Activated CD4-positive, alpha-beta T cell treated with anti-CD3 and anti-CD28 coated beads, Interleukin-2, amount 10 ng/mL, durations not matched to agents 24 days and 14 days (primary cell): ENCODE data around the gene VASH1. TPM values are rescaled to one million over a fixed set of nuclear protein-coding genes. Genes with fewer than 3 reads are reported as not detected.
"Not testable (repeated sequence)": the region's sequence is repeated elsewhere in the genome, so short reads cannot be mapped to it uniquely, and the experiment has no call there.

Experiments
- DNase-seq: peaks from one replicate; pipeline ENCODE4 v3.0.0; 2022
- H3K27ac Mint-ChIP-seq: one replicate; pipeline ENCODE4 v1.8.0; 2022; ENCODE audit warnings: mild to moderate bottlenecking, mixed read lengths
- H3K27me3 Mint-ChIP-seq: one replicate; pipeline ENCODE4 v1.8.0; 2022; ENCODE audit warnings: mixed read lengths
- H3K36me3 Mint-ChIP-seq: one replicate; pipeline ENCODE4 v1.8.0; 2022; ENCODE audit warnings: low read depth, mild to moderate bottlenecking, mixed read lengths
- H3K4me1 Mint-ChIP-seq: one replicate; pipeline ENCODE4 v1.8.0; 2021; ENCODE audit warnings: mixed read lengths
- H3K4me3 Mint-ChIP-seq: one replicate; pipeline ENCODE4 v1.8.0; 2022; ENCODE audit warnings: mild to moderate bottlenecking, moderate library complexity, mixed read lengths
- H3K9me3 Mint-ChIP-seq: one replicate; pipeline ENCODE4 v1.8.0; 2021; ENCODE audit warnings: mixed read lengths
- intact Hi-C: fragments of 100-400 bp; cut with micrococcal nuclease; formaldehyde crosslinking; loops from one replicate; pipeline ENCODE4 v1.15.1; 2023
- total RNA-seq: library from RNA; stranded (reverse); gene quantifications from 2 replicates; pipeline ENCODE4 v1.2.3, GENCODE V29; 2022

VASH1 gene
- 5.8 and 6.9 TPM in 2 replicates for total RNA-seq

- Mint-ChIP-seq H3K27ac (peak within 1 kb of the TSS; percentile 66), H3K4me1 (peaks cover 13% of the 10 kb centered on the region), H3K36me3 (no peaks in the 10 kb centered on the region), H3K27me3 (peaks cover 60% of the 10 kb centered on the region), H3K9me3 (no peaks in the 10 kb centered on the region), H3K4me3 (peak within 1 kb of the TSS; percentile 84)
- peak; percentile 90 for DNase-seq
- intact Hi-C loops: loop anchor here (2.0 to 5.0 kb wide), 2 partner anchors 23 to 49 kb away; no protein-coding TSS in a partner anchor
Observed at GRCh38 chr14:76761136-76761959, at the start of gene VASH1. Gene VASH1, plus strand, starts transcription at chr14:76761468. Its CDS starts 1,354 bp downstream, at chr14:76762822.

DNA sequence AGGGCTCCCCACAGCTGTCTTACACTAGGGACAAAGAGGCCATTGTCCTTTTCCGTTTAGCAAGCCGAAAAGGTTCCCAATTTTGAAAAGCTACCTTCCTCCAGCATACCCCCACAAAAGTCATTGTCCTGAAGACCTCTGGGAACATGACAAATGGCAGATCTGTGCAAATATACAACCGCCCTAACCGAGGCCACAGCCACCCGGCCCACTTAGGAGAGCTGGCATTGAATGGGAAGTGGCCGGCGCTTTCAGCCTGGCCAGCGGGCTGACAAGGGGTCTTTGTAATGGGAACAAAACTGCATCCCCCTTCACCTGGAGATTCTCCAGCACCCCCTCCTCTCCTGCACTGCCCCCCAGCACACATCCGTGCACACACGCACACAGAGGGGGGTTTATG is 48.1 kb upstream of the VASH1 start:
- intact Hi-C loops: loop anchor here (5.0 kb wide), 2 partner anchors 49 to 359 kb away; partner anchors contain the start of gene VASH1
- Mint-ChIP-seq H3K27ac (no peak overlapping the region), H3K9me3 (no peaks in the 10 kb centered on the region), H3K4me1 (no peaks in the 10 kb centered on the region), H3K27me3 (peaks cover 14% of the 10 kb centered on the region), H3K36me3 (no peaks in the 10 kb centered on the region), H3K4me3 (no peak overlapping the region)
- DNase-seq: no peak

DNA sequence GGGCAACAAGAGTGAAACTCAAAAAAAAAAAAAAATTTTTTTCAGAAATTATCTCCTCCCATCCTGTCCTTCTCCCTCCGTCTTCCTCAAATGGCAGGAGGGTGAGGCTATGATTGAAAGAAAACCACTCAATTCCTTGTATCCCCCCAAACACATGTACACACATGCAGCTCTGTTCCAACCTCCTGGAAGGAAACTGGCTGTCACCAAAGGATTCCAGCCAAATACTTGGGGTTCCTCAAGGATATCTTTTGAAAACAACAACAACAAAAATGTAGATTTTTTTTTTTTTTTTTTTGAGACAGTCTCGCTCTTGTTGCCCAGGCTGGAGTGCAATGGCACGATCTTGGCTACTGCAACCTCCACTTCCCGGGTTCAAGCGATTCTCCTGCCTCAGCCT is 46.8 kb upstream of the VASH1 start:
- Mint-ChIP-seq H3K4me3 (no peak overlapping the region), H3K27ac (no peak overlapping the region), H3K4me1 (no peaks in the 10 kb centered on the region), H3K9me3 (no peaks in the 10 kb centered on the region), H3K27me3 (peaks cover 14% of the 10 kb centered on the region), H3K36me3 (no peaks in the 10 kb centered on the region)
- intact Hi-C loops: loop anchor here (5.0 kb wide), 2 partner anchors 48 to 358 kb away; partner anchors contain the start of gene VASH1
- no peak for DNase-seq

- intact Hi-C loops: no loop called here
- DNase-seq: no peak
- Mint-ChIP-seq H3K4me3 (no peak overlapping the region), H3K27me3 (peaks cover 14% of the 10 kb centered on the region), H3K36me3 (no peaks in the 10 kb centered on the region), H3K9me3 (no peaks in the 10 kb centered on the region), H3K4me1 (no peaks in the 10 kb centered on the region), H3K27ac (no peak overlapping the region)
Observed at GRCh38 chr14:76715101-76715500, 46.2 kb upstream of the VASH1 start.

DNA sequence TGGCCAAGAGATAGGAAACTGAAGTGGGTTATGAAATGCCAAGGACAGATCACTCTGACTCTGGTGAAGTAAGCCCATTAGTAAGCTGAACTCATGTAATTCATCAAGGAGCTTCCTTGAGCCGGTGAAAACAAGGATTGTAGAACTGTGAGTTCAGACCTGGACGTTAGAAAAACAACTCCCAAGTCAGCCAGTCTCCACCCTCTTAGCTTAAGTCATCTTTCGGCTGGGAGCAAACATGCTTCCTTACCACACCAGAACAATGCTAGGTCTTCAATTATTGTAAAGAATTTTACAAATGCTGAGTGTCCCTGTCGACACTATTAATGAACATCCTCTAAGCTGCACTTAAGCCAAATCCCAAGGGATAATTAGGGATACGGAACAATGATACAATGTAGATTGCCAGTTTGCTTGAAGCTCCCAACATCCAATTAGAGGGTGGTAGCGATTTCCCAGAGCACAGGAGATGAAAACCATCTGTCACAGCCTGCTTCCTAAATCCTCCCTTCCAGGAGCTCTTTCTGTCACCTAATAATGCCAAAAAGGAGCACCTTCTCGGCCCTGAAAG is 45.7 kb upstream of the VASH1 start:
- H3K27ac Mint-ChIP-seq: no peak overlapping the region
- no peak for DNase-seq
- no peak overlapping the region for H3K4me3 Mint-ChIP-seq
- no peaks in the 10 kb centered on the region for H3K9me3 Mint-ChIP-seq
- peaks cover 14% of the 10 kb centered on the region for H3K27me3 Mint-ChIP-seq
- intact Hi-C loops: no loop called here
- H3K36me3 Mint-ChIP-seq: no peaks in the 10 kb centered on the region
- no peaks in the 10 kb centered on the region for H3K4me1 Mint-ChIP-seq

GRCh38 chr14:76716285-76716684 is 45.0 kb upstream of the VASH1 start:
- Mint-ChIP-seq H3K36me3 (no peaks in the 10 kb centered on the region), H3K9me3 (no peaks in the 10 kb centered on the region), H3K27ac (no peak overlapping the region), H3K4me1 (no peaks in the 10 kb centered on the region), H3K4me3 (no peak overlapping the region), H3K27me3 (peaks cover 11% of the 10 kb centered on the region)
- DNase-seq: no peak
- intact Hi-C loops: no loop called here

GRCh38 chr14:76717508-76718290 is 43.6 kb upstream of the VASH1 start:
- no peak overlapping the region for H3K4me3 Mint-ChIP-seq
- H3K9me3 Mint-ChIP-seq: no peaks in the 10 kb centered on the region
- H3K27me3 Mint-ChIP-seq: peaks cover 9% of the 10 kb centered on the region
- intact Hi-C loops: no loop called here
- no peaks in the 10 kb centered on the region for H3K4me1 Mint-ChIP-seq
- no peak for DNase-seq
- no peaks in the 10 kb centered on the region for H3K36me3 Mint-ChIP-seq
- H3K27ac Mint-ChIP-seq: no peak overlapping the region

GRCh38 chr14:76718306-76719040 is 42.8 kb upstream of the VASH1 start:
- H3K36me3 Mint-ChIP-seq: no peaks in the 10 kb centered on the region
- no peaks in the 10 kb centered on the region for H3K4me1 Mint-ChIP-seq
- H3K9me3 Mint-ChIP-seq: no peaks in the 10 kb centered on the region
- H3K27ac Mint-ChIP-seq: no peak overlapping the region
- DNase-seq: no peak
- no peak overlapping the region for H3K4me3 Mint-ChIP-seq
- H3K27me3 Mint-ChIP-seq: peaks cover 11% of the 10 kb centered on the region
- intact Hi-C loops: no loop called here

GRCh38 chr14:76719666-76720065 is 41.6 kb upstream of the VASH1 start:
- intact Hi-C loops: no loop called here
- Mint-ChIP-seq H3K4me1 (no peaks in the 10 kb centered on the region), H3K36me3 (no peaks in the 10 kb centered on the region), H3K27me3 (peaks cover 16% of the 10 kb centered on the region), H3K4me3 (no peak overlapping the region), H3K9me3 (no peaks in the 10 kb centered on the region), H3K27ac (no peak overlapping the region)
- no peak for DNase-seq

DNA sequence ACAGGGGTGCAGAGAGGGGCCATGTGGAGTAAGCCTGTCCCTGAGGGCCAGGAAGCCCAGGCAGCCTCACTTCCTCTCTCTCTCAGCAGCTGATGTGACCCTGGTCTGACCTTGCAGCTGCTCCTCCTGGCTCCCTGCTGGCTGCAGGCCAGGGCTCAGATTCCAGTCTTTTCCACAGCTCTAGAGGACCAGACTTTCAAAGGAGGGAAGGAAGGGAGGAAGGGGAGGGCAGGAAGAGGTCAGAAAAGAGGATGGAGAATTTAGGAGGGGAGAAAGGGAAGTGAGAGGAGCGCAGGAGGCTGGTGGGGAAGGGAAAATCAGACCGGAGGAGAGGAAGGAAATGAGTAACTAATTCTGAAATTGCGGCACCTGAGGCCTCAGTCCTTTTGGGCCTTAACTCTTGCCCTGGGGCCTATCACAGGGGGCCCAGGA is 40.9 kb upstream of the VASH1 start:
- intact Hi-C loops: no loop called here
- Mint-ChIP-seq H3K9me3 (no peaks in the 10 kb centered on the region), H3K27me3 (peaks cover 18% of the 10 kb centered on the region), H3K27ac (no peak overlapping the region), H3K36me3 (no peaks in the 10 kb centered on the region), H3K4me3 (no peak overlapping the region), H3K4me1 (no peaks in the 10 kb centered on the region)
- no peak for DNase-seq

GRCh38 chr14:76721506-76721905 is 39.8 kb upstream of the VASH1 start:
- H3K4me3 Mint-ChIP-seq, DNase-seq, H3K36me3 Mint-ChIP-seq, H3K9me3 Mint-ChIP-seq, intact Hi-C loops, H3K4me1 Mint-ChIP-seq, H3K27ac Mint-ChIP-seq: not testable (repeated sequence)
- H3K27me3 Mint-ChIP-seq: peaks cover 15% of the 10 kb centered on the region

- no peak overlapping the region for H3K27ac Mint-ChIP-seq
- peaks cover 24% of the 10 kb centered on the region for H3K27me3 Mint-ChIP-seq
- intact Hi-C loops: no loop called here
- DNase-seq: no peak
- no peaks in the 10 kb centered on the region for H3K9me3 Mint-ChIP-seq
- H3K4me1 Mint-ChIP-seq: no peaks in the 10 kb centered on the region
- H3K4me3 Mint-ChIP-seq: no peak overlapping the region
- H3K36me3 Mint-ChIP-seq: no peaks in the 10 kb centered on the region
Observed at GRCh38 chr14:76724651-76725550, 36.4 kb upstream of the VASH1 start.

DNA sequence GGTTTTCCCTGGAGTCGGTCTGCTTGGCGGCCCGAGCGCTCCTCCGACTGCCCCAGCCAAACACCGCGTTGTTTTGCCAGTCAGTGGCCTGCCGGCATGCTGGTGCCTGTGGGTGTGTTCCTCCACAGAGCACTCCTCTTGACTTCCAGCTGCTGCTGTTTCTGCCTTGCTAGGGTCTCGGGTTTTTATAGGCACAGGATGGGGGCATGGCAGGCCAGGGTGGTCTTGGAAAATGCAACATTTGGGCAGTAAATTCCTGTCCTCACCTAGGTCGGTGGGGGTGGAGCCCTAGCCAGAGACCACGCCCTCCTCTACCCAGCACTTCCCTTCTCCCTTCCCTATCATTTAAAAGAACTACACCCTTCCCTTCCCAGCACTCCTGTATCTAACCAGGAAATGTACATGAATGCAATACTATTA is 34.7 kb upstream of the VASH1 start:
- no peaks in the 10 kb centered on the region for H3K36me3 Mint-ChIP-seq
- H3K4me1 Mint-ChIP-seq: no peaks in the 10 kb centered on the region
- no peak overlapping the region for H3K4me3 Mint-ChIP-seq
- H3K27ac Mint-ChIP-seq: no peak overlapping the region
- intact Hi-C loops: no loop called here
- no peak for DNase-seq
- no peaks in the 10 kb centered on the region for H3K9me3 Mint-ChIP-seq
- peaks cover 28% of the 10 kb centered on the region for H3K27me3 Mint-ChIP-seq
